GM18505 (cell line): Measurements from ENCODE around the gene PVALEF.

Source experiments
- ATAC-seq: cut with Tn5 transposase; IDR thresholded peaks from one replicate; pipeline ENCODE4 v1.9.1; 2021; ENCODE audit not compliant: unreplicated experiment
- POLR2A ChIP-seq: IDR thresholded peaks from 4 replicates; pipeline ENCODE4 v1.6.1; 2011; ENCODE audit warnings: borderline replicate concordance; ENCODE audit not compliant: insufficient read depth, insufficient read length; ENCODE audit errors: extremely low read depth

PVALEF gene

DNA sequence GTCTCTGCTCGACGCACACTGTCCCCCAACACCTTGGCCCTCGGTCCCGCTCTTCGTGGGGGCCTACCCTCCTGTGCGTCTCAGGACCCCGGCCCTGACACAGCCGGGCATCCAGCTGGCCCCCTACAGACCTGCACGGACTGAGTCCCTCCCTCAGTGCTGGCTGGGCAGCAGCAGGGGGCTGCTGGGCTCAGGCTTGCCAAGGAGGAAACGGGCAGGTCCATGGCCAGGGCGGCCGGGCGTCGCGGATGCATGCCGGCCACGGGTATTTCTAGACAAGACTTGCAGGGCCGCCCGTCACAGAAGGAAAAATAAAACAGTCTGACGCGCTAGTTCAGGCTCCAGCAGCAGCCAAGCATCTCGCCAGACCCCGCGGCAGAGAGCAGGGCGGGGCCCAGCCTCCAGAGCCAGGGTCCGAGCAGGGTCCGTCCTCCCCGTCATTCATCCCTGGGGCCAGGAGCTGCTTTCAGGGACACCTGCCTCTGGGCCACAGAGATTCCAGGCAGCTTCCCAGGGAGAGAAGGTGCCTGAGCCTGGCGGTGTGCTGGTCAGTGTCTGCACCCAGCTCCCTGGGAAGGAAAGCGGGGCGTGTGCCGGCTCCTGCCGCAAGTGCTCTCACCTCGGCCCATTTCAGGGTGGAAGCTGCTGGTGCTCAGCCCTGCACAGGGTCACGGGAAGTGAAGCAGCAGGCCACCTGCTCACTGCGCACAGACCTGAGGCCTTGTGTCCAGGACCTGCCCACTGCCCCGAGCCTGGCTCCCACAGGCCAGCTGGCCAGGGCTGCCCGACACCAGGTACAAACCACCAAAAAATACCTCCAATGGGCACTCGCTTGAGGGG lies 7.2 kb upstream of the PVALEF start:
- no peak for ATAC-seq

DNA sequence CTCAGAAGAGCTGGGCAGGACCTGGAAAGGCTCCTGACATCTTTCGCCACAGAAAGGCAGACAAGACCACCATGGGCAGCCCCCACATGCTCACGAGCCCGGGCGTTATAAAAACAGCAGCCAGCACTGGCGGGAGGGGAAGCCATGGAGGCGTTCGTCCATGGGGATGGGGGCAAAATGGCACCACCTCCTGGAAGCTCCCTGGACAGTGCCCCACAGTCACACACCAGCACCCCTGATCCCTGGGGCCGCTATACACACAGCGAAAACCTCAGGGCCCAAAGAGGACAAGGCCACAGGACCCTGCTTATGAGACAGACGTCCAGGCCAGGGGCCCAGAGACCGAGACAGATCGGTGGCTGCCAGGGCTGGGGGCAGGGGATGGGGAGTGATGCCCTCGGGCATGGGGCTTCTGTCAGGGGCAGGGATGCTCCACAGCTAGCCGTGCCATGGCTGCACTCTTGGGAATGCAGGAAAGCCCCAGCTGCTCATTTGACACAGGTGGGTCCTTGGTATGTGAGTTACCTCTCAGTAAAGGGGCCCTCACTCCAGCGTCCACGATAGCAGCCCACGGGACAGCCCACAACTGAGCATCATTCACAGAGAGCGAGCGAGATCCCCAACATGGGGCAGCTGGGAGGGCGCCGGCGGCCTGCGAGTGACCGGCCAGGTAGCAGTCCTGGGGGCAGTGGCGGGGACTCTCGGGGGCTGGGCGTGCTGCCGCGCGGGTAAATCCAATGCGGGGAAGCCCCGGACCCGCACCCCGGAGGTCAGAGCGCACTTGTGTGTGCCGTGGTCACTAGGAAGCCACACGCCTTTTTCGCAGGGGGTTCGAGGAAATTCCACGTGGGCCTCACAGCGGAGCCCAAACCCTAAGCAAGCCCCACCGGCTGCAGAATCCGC lies 6.4 kb upstream of the PVALEF start:
- TF ChIP-seq POLR2A, result no peak
- ATAC-seq, result no peak

More for the DNA sequence above, 7.2 kb upstream of the PVALEF start:
- TF ChIP-seq POLR2A, result no peak

DNA sequence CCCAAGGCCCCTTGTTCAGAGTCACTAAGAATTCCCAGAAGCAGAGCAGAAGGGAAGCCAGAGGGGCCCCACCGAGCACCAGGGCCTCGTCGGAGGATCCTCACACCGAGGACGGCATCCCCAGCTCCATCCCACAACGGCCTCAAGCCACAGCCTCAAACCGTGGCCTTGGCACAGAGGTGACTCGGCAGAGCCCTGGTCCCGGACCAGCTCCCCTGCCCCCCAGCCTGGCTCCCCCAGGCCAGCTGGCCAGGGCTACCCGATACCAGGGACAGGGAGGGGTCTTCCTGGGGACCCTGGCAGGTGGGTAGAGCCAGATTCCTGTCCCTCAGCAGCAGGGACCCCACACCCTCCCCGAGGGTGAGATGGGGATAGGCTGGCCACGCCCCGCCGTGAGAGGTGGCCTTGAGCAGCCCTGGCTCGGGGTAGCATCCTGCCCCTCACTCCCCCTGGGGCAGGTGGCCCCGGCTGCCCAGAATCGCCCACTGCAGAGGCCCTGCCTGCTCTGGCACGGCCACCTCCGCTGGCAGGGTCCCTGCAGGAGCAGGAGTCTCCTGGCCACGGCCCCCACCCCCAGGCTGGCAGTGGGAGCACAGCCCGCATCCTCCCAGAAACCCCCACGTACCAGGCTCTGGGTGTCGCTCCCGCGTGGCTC lies 5.6 kb upstream of the PVALEF start:
- ATAC-seq, result no peak
- no peak for TF ChIP-seq POLR2A

DNA sequence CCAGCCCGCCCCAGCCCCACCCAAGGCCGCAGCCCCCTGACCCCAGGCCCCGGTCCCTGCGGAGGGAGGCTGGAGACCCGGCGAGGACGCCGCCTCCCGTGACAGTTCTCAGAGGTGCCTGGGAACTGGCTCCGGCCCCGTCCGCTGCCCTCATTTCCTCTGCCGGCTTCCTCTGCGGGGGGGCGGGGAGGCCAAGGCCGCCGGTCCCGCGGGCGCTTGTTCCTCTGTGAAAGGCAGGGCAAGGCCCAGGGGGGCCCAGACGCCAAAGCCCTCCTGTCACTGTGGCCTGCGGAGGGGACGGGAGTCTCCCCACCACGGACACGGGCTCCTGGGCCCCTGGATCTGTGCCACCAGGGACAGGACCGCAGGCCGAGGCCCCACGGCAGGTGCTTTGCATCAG lies 5.0 kb upstream of the PVALEF start:
- no peak for ATAC-seq
- TF ChIP-seq POLR2A, result no peak

DNA sequence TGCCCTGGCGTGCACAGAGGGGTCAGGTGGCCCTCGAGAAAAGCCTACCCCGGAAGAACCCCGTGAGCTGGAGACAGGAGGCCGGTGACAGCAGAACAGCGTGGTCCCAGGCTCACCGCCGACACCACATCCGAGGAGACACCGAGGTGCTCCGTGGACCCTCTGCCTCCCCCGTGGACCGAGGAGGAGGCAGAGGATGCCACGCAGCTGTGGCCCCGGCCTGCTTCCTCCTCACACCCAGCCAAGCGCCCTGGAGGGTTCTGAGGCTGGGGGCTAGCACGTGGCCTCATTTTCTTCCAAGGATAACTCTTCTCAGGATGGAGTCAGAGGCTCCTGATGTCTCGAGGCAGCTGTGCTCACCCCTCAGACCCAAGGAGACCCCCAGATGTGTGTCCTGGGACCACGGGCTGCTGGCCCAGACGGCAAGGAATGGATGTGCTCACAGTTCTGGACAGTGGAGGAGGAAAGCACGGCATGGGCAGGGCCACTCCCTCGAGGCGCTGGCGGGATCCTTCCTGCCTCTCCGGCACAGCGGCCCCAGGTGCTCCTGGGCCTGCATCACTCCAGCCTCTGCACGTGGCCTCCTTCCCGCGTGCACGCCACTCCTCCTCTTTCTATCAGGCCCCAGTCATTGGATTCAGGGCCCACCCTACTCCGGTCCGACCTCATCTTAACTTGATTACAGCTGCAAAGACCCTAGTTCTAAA lies 4.4 kb upstream of the PVALEF start:
- ATAC-seq, result no peak
- no peak for TF ChIP-seq POLR2A

DNA sequence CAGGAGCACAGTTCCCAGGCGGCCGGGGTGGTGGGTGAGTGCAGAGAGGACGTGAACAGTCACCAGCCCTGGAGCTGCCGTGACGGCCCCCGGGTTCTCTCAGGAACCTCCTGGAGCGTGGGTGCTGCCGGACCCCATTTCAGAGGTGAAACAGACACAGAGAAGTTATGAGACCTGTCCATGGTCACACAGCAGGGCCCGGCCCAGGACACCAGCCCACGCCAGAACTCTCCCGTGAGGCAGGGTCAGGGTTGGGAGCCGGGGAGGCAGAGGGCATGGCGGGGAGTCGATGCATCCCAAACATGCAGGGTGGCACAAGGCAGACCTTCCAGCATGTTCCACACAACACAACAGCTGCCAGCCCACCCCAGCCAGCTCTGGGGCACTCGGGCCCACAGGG lies 3.8 kb upstream of the PVALEF start:
- TF ChIP-seq POLR2A, result no peak
- ATAC-seq, result no peak

DNA sequence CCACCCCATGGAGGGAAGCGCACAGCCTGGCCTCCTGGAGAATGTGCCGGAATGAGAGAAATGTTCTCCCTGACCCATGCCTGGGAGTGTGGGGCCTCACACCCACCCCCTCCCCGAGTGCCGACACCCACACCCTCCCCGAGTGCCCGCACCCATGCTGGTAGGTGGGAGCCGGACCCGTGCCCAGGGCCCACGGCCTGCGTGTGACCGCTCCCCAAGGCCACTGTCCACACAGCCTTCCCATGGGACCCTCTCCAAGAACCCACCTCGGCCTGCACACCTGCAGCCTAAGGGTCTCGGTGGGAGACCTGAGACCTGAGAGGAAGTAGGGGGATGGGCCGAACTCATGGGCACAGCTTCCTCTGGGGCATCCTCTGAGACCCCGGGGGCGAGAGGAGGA lies 3.3 kb upstream of the PVALEF start:
- no peak for ATAC-seq
- TF ChIP-seq POLR2A, result no peak

DNA sequence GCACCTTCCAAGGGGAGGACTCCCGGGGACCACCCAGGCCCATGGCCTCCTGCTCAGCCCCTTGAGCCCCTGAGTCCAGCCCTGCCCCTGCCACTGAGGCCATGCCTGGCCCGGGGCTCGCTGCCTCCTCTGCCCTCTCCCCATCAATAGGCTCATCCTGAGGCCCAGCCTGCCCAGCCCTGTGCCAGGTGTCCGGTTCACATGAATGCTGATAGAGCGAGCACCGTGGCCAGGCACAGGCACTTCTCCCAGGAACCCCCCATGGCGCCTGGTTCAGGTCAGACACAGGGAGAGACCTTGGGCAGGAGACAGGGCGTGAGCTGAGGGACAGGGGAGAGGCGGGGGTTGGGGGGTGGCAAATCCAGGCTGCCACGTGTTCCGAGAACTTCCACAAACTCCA lies 2.8 kb upstream of the PVALEF start:
- no peak for ATAC-seq
- TF ChIP-seq POLR2A, result no peak

DNA sequence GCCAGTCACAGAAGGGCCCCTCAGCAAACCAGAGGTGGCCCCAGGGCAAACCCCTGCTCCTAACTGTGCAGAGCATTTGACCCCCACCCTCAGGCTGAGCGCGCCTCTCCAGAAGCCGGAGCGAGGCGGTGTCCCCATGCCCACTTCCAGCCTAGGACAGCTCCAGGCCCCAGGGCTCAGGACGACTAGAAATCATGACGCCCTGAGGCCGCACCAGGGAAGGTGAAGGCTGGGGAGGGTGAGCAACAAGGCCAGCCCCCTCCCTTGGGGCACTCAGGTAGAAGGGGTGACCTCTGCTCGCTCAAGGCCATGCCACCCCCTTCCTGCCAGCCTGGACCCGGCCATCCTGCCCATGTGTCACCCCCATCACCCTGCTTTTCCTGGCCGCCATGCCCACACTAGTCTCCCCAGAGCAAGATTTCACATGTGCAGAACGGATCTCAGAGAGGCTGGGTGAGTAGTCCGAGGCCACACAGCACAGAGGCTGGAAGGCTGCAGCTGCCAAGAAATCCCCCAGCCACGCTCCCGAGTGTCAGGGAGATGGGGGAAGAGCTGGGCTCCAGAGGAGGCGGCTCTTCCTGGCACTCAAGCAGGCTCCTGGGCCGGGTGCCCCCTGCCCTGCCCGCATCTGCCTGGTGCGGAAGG lies 2.1 kb upstream of the PVALEF start:
- no peak for TF ChIP-seq POLR2A
- ATAC-seq, result no peak

DNA sequence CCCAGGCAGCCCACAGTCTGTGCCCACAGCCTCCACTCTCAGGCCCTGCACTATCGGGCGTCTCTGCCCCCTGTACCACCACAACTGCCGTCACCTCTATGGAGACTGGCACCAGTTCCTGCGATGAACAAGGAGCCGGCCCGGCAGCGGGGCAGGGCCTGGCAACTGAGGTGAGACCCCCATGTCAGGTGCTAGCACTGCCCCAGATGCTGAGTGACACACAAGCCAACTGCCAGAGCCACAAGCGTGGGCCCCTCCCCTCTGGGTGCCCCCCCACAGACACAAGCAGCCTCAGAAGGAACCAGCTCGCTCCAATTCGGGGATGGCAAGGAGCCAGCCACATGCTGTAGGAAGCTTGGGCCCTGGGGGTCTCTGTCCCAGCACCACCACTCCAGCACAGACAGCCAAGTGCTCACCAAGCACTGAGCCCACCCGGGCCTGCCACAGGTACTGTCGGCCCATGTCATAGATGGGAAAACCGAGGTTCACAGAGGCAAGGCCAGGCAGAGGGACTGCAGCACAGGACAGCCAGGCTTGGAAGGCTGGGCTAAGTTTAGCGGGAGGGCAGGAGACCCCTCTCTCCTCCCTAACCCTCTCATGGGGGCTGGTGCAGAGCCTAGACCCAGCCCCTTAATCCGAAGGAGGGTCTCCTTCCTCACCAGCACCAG lies 1.5 kb upstream of the PVALEF start:
- no peak for TF ChIP-seq POLR2A
- ATAC-seq, result no peak

DNA sequence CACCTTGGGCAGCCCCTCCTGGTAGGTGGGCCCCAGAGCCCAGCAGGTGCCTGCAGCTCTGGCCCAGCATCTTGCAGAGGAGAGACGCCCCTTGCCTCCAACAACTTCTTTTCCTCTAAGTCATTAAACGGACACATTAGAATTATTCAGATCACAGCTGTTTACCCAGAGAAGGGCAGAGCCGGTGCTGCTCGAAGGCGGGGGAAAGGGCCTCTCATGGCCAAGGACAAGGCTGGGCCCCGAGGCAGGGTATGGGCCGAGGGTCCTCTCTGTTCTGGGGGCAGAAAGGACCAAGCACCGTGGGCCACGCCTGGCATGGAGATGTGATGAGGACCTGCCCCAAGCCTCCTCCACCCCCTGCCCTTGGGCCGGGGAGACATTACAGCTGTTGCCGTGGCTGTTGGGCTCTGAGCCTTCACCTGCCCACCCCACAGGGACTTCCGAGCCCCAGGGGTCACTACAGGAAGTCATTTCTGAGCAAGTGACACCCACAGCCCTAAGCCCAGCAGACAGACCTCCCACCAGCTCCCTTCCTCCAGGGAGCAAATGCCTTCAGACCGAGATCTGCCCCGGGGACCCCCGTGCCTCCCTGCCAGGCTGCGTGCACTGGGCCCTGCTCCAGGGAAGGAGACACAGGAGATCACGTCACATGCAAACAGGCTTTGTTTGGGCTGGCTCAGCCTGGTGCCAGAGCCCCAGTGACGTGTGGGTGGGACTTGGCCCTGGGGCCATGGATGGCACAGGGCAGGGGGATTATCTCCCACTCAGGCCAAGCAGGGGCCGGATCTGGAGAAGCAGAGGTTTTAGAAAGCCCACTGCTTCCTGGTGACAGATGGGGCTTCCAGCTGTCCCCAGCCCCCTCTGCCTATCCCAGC lies 699 bp upstream of the PVALEF start:
- TF ChIP-seq POLR2A, result no peak
- no peak for ATAC-seq
